IPS DF 6.9 (cell line): ENCODE data around the gene OR2V2.
"Not testable (repeated sequence)": the region's sequence is repeated elsewhere in the genome, so short reads cannot be mapped to it uniquely, and the experiment has no call there.

ENCODE experiments used
- DNase-seq: peaks from one replicate; pipeline ENCODE4 v3.0.0-alpha.2; 2013; ENCODE audit warnings: low read depth, low spot score
- H3K27ac ChIP-seq: one replicate; pipeline ENCODE4 v1.5.1; 2013; ENCODE audit warnings: low read length, control low read depth
- H3K27me3 ChIP-seq: 2 replicates; pipeline ENCODE4 v1.6.1; 2013; ENCODE audit warnings: mild to moderate bottlenecking, low read length; ENCODE audit not compliant: control insufficient read depth, insufficient read depth
- H3K36me3 ChIP-seq: 2 replicates; pipeline ENCODE4 v1.6.1; 2013; ENCODE audit warnings: low read length; ENCODE audit not compliant: control insufficient read depth, insufficient read depth
- H3K4me1 ChIP-seq: 2 replicates; pipeline ENCODE4 v1.6.1; 2013; ENCODE audit warnings: low read length; ENCODE audit not compliant: control insufficient read depth, insufficient read depth
- H3K4me3 ChIP-seq: 2 replicates; pipeline ENCODE4 v1.5.1; 2013; ENCODE audit warnings: mild to moderate bottlenecking, low read length
- H3K9me3 ChIP-seq: 2 replicates; pipeline ENCODE4 v1.6.1; 2013; ENCODE audit warnings: low read length, inconsistent platforms; ENCODE audit not compliant: control insufficient read depth, insufficient read depth
- WGBS: extraction: QIAGEN DNeasy Blood & Tissue Kit; methylation state at CpG from one replicate; pipeline ENCODE4 v1.1.7; 2013; ENCODE audit warnings: mixed read lengths, missing lambda C conversion rate; ENCODE audit not compliant: insufficient read length, insufficient coverage; 5-methylcytosine and 5-hydroxymethylcytosine counted together

The OR2V2 gene

GRCh38 chr5:181160152-181160754, 12.9 kb downstream of the OR2V2 start:
- no peaks in the 10 kb centered on the region for H3K9me3 ChIP-seq
- H3K4me1 ChIP-seq = peaks cover 5% of the 10 kb centered on the region
- H3K36me3 ChIP-seq = no peaks in the 10 kb centered on the region
- no CpG with 5 or more reads among the region's 21 CpGs for WGBS
- DNase-seq = no peak
- H3K4me3 ChIP-seq = no peak overlapping the region; the same call in 1 of the 2 replicates
- H3K27me3 ChIP-seq = no peaks in the 10 kb centered on the region
- no peak overlapping the region for H3K27ac ChIP-seq

GRCh38 chr5:181160755-181161533, 13.6 kb downstream of the OR2V2 start:
- H3K4me3 ChIP-seq, H3K9me3 ChIP-seq, H3K27ac ChIP-seq, DNase-seq, H3K27me3 ChIP-seq, H3K4me1 ChIP-seq, H3K36me3 ChIP-seq: not testable (repeated sequence)
- no CpG with 5 or more reads among the region's 48 CpGs for WGBS

GRCh38 chr5:181161534-181162175, 14.3 kb downstream of the OR2V2 start:
- Histone ChIP-seq H3K9me3 (no peaks in the 10 kb centered on the region), H3K27ac (no peak overlapping the region), H3K4me3 (no peak overlapping the region), H3K4me1 (peaks cover 5% of the 10 kb centered on the region), H3K36me3 (no peaks in the 10 kb centered on the region), H3K27me3 (no peaks in the 10 kb centered on the region)
- DNase-seq = no peak
- no CpG with 5 or more reads among the region's 4 CpGs for WGBS

- peaks cover 5% of the 10 kb centered on the region for H3K4me1 ChIP-seq
- no peak for DNase-seq
- H3K27ac ChIP-seq = no peak overlapping the region
- peak overlapping the region; percentile 41; the same call in 1 of the 2 replicates for H3K4me3 ChIP-seq
- H3K9me3 ChIP-seq = no peaks in the 10 kb centered on the region
- no peaks in the 10 kb centered on the region for H3K27me3 ChIP-seq
- WGBS = no CpG with 5 or more reads among the region's 16 CpGs
- H3K36me3 ChIP-seq = no peaks in the 10 kb centered on the region
Measured at GRCh38 chr5:181163487-181164075, 16.2 kb downstream of the OR2V2 start.

- no CpG with 5 or more reads among the region's 52 CpGs for WGBS
- no peaks in the 10 kb centered on the region for H3K9me3 ChIP-seq
- peaks cover 5% of the 10 kb centered on the region for H3K4me1 ChIP-seq
- no peak for DNase-seq
- peak overlapping the region; percentile 34; the same call in 1 of the 2 replicates for H3K4me3 ChIP-seq
- H3K27ac ChIP-seq = no peak overlapping the region
- H3K27me3 ChIP-seq = no peaks in the 10 kb centered on the region
- H3K36me3 ChIP-seq = no peaks in the 10 kb centered on the region
Measured at GRCh38 chr5:181164076-181164952, 16.9 kb downstream of the OR2V2 start.

GRCh38 chr5:181166812-181167733, 19.7 kb downstream of the OR2V2 start:
- Histone ChIP-seq H3K4me1 (0 out of 2 replicates have a peak, but pooled peaks cover 1% of the 10 kb centered on the region), H3K36me3 (no peaks in the 10 kb centered on the region), H3K9me3 (no peaks in the 10 kb centered on the region), H3K27me3 (peaks cover 7% of the 10 kb centered on the region), H3K27ac (no peak overlapping the region), H3K4me3 (no peak overlapping the region)
- WGBS = no CpG with 5 or more reads among the region's 6 CpGs
- DNase-seq = no peak

GRCh38 chr5:181167814-181168488, 20.6 kb downstream of the OR2V2 start:
- no peaks in the 10 kb centered on the region for H3K36me3 ChIP-seq
- DNase-seq = no peak
- peaks cover 7% of the 10 kb centered on the region for H3K27me3 ChIP-seq
- H3K27ac ChIP-seq = no peak overlapping the region
- 0 out of 2 replicates have a peak, but pooled peaks cover 1% of the 10 kb centered on the region for H3K4me1 ChIP-seq
- no peaks in the 10 kb centered on the region for H3K9me3 ChIP-seq
- no peak overlapping the region; the same call in 1 of the 2 replicates for H3K4me3 ChIP-seq
- WGBS = no CpG with 5 or more reads among the region's 11 CpGs

- Histone ChIP-seq H3K27me3 (peaks cover 7% of the 10 kb centered on the region), H3K36me3 (no peaks in the 10 kb centered on the region), H3K4me3 (peak overlapping the region; percentile 41; the same call in 1 of the 2 replicates), H3K4me1 (no peaks in the 10 kb centered on the region), H3K9me3 (no peaks in the 10 kb centered on the region), H3K27ac (no peak overlapping the region)
- DNase-seq = no peak
- WGBS = no CpG with 5 or more reads among the region's 14 CpGs
Measured at GRCh38 chr5:181168595-181169118, 21.3 kb downstream of the OR2V2 start.
